ENCODE measurements around the gene NINJ2. TPM values are rescaled to one million over a fixed set of nuclear protein-coding genes. Genes with fewer than 3 reads are reported as not detected.
A peak's percentile ranks its signal among the peaks of the same experiment; 100 is the strongest.

The NINJ2 gene
- total and polyA plus RNA-seq, 10 of the 15 experiments (the other 5 are each of a cell fraction or from before 2014, with no cell fraction given), result 8.9 to 51.6 (median 21.3) TPM

- Histone ChIP-seq H4K20me1 (ENCODE audit: control insufficient read depth, insufficient read depth) (no peaks in the 10 kb centered on the region), H3K36me3 (ENCODE audit: control insufficient read depth in 2 of 2, insufficient read depth in 2 of 2, low read length in 1 of 2) (no peaks in the 10 kb centered on the region), H3K4me1 (ENCODE audit: control insufficient read depth, insufficient read depth, low read length) (no peaks in the 10 kb centered on the region), H3K27me3 (replicated peaks in 1 of 2; ENCODE audit: control insufficient read depth in 2 of 2, insufficient read depth in 2 of 2, low read length in 1 of 2) (peaks cover 0 to 3% of the 10 kb centered on the region in 2 experiments; a peak in 1 of 4 replicates), H3K79me2 (ENCODE audit: control insufficient read depth, insufficient read depth, low read length) (no peaks in the 10 kb centered on the region), H3K4me2 (ENCODE audit: control insufficient read depth, insufficient read depth) (peak overlapping the region; percentile 31), H3K27ac (ENCODE audit: control insufficient read depth, insufficient read depth) (0 out of 2 replicates have a peak overlapping the region, but pooled peaks have one; percentile 1), H2AFZ (ENCODE audit: control insufficient read depth, low read depth, low read length) (peak overlapping the region; percentile 70; the same call in 1 of the 2 replicates), H3K9ac (ENCODE audit: control insufficient read depth, insufficient read depth, low read length) (peak overlapping the region; percentile 42), H3K4me3 (peak overlapping the region; percentile 48; the same call in 1 of the 2 replicates), H3K9me3 (replicated peaks; ENCODE audit: control insufficient read depth, insufficient read depth, low read length) (no peaks in the 10 kb centered on the region)
- ChIA-PET CTCF (interaction anchor here (0.8 to 1.8 kb wide), 2 partner anchors 16 to 101 kb away, joined by 5 to 8 read pairs; no protein-coding TSS in a partner anchor), RAD21 (ENCODE audit: unreplicated experiment) (no interaction called here), POLR2A (no interaction called here), SMC1A (ENCODE audit: uncharacterized antibody, unreplicated experiment) (no interaction called here)
- no TSS peak for BruUV-seq (replicated peaks)
- intact Hi-C loops (cut with micrococcal nuclease; ENCODE audit: unreplicated experiment) (no loop called here), in situ Hi-C loops (cut with MboI) (loop anchor here (5.0 kb wide), 1 partner anchor 97 kb away; the partner anchor contains the start of gene B4GALNT3)
- DNase-seq (ENCODE audit: low read depth, low spot score), result no peak
- FAIRE-seq, result no peak
- 40% methylated on average over 7 of the region's 8 CpGs for WGBS (ENCODE audit: insufficient coverage, insufficient replicate concordance, low lambda C conversion rate, missing lambda C conversion rate)
- no peak for TF ChIP-seq TCF12 (IDR thresholded peaks at IDR 0.05; ENCODE audit: low read depth, low read length)
- no peak for ATAC-seq
Measured at GRCh38 chr12:554001-554285, 109.3 kb downstream of the NINJ2 start.

GRCh38 chr12:553216-554000 lies 109.8 kb downstream of the NINJ2 start:
- H3K79me2 ChIP-seq (ENCODE audit: control insufficient read depth, insufficient read depth, low read length), result no peaks in the 10 kb centered on the region
- no TSS peak for BruUV-seq (replicated peaks)
- RAD21 ChIA-PET (ENCODE audit: unreplicated experiment), result no interaction called here
- H3K4me3 ChIP-seq, result peak overlapping the region; percentile 48; the same call in 1 of the 2 replicates
- H3K36me3 ChIP-seq (ENCODE audit: control insufficient read depth in 2 of 2, insufficient read depth in 2 of 2, low read length in 1 of 2), result no peaks in the 10 kb centered on the region
- H3K27me3 ChIP-seq (replicated peaks in 1 of 2; ENCODE audit: control insufficient read depth in 2 of 2, insufficient read depth in 2 of 2, low read length in 1 of 2), result peaks cover 0 to 3% of the 10 kb centered on the region in 2 experiments; a peak in 1 of 4 replicates
- POLR2A ChIA-PET, result no interaction called here
- DNase-seq (ENCODE audit: low read depth, low spot score) (no peak), FAIRE-seq (no peak), ATAC-seq (peak; percentile 25)
- in situ Hi-C loops (cut with MboI) (loop anchor here (5.0 kb wide), 1 partner anchor 96 kb away; the partner anchor contains the start of gene B4GALNT3), intact Hi-C loops (cut with micrococcal nuclease; ENCODE audit: unreplicated experiment) (no loop called here)
- no peaks in the 10 kb centered on the region for H3K9me3 ChIP-seq (replicated peaks; ENCODE audit: control insufficient read depth, insufficient read depth, low read length)
- no peaks in the 10 kb centered on the region for H3K4me1 ChIP-seq (ENCODE audit: control insufficient read depth, insufficient read depth, low read length)
- WGBS (ENCODE audit: insufficient coverage, insufficient replicate concordance, low lambda C conversion rate, missing lambda C conversion rate), result 43% methylated on average over 23 of the region's 23 CpGs
- H4K20me1 ChIP-seq (ENCODE audit: control insufficient read depth, insufficient read depth), result no peaks in the 10 kb centered on the region
- 0 out of 2 replicates have a peak overlapping the region, but pooled peaks have one; percentile 1 for H3K27ac ChIP-seq (ENCODE audit: control insufficient read depth, insufficient read depth)
- H2AFZ ChIP-seq (ENCODE audit: control insufficient read depth, low read depth, low read length), result peak overlapping the region; percentile 70
- peak overlapping the region; percentile 31; the same call in 1 of the 2 replicates for H3K4me2 ChIP-seq (ENCODE audit: control insufficient read depth, insufficient read depth)
- CTCF ChIA-PET, result interaction anchor here (0.6 to 1.8 kb wide), 3 partner anchors 16 to 140 kb away, joined by 3 to 8 read pairs (median 5); no protein-coding TSS in a partner anchor
- SMC1A ChIA-PET (ENCODE audit: uncharacterized antibody, unreplicated experiment), result no interaction called here
- H3K9ac ChIP-seq (ENCODE audit: control insufficient read depth, insufficient read depth, low read length), result peak overlapping the region; percentile 42
- TF ChIP-seq SREBF1 (IDR thresholded peaks at IDR 0.05; ENCODE audit: low read length) (no peak), EGR1 (IDR thresholded peaks at IDR 0.05; ENCODE audit: borderline replicate concordance in 1 of 2, low read depth in 2 of 2, low read length in 2 of 2) (peak in 1 of 2 experiments; percentile 36; a peak in 1 of 3 replicates), GABPA (IDR thresholded peaks at IDR 0.05; ENCODE audit: low read depth) (peak; percentile 77), ELK1 (IDR thresholded peaks at IDR 0.05; ENCODE audit: low read depth, low read length) (no peak), POLR2A (IDR thresholded peaks at IDR 0.05; ENCODE audit: low read depth, low read length) (peak; percentile 44; the same call in 1 of the 2 replicates), ZNF687 (IDR thresholded peaks at IDR 0.05) (no peak), RUNX3 (IDR thresholded peaks at IDR 0.05; ENCODE audit: low read length) (peak; percentile 51; the same call in 1 of the 2 replicates), KLF5 (IDR thresholded peaks at IDR 0.05; ENCODE audit: partially characterized antibody) (no peak), ZSCAN29 (IDR thresholded peaks at IDR 0.05) (no peak)

Data from GM12878 (cell line).